Activated T-cell treated with anti-CD3 and anti-CD28 coated beads, Interleukin-2, amount 50 U/mL, for 4 hours (primary cell): ENCODE results near the gene GDF2. TPM values are rescaled to one million over a fixed set of nuclear protein-coding genes. Genes with fewer than 3 reads are reported as not detected.

Experiments
- ATAC-seq, 2 donors: fragments of 200-7000 bp; cut with Tn5 transposase; one replicate each; pipeline ENCODE4 v1.10.0; 2021
- DNase-seq: peaks from one replicate; pipeline ENCODE4 v3.0.0-alpha.2; 2020
- H3K27me3 Mint-ChIP-seq: one replicate; pipeline ENCODE4 v1.8.0; 2021; ENCODE audit warnings: low read depth, mixed read lengths
- H3K36me3 Mint-ChIP-seq: one replicate; pipeline ENCODE4 v1.8.0; 2022; ENCODE audit warnings: mixed read lengths; ENCODE audit not compliant: insufficient read depth
- H3K4me1 Mint-ChIP-seq: one replicate; pipeline ENCODE4 v1.8.0; 2021; ENCODE audit warnings: low read depth, mixed read lengths
- H3K4me3 Mint-ChIP-seq: one replicate; pipeline ENCODE4 v1.8.0; 2021; ENCODE audit warnings: mild to moderate bottlenecking, moderate library complexity, mixed read lengths
- H3K9me3 Mint-ChIP-seq: one replicate; pipeline ENCODE4 v1.8.0; 2021; ENCODE audit warnings: mixed read lengths
- total RNA-seq, 3 donors: library from RNA; stranded (reverse); gene quantifications; one replicate each; pipeline ENCODE4 v1.2.1, GENCODE V29; 2021

Gene GDF2
- total RNA-seq, 3 donors from 2014 or later = not detected

DNA sequence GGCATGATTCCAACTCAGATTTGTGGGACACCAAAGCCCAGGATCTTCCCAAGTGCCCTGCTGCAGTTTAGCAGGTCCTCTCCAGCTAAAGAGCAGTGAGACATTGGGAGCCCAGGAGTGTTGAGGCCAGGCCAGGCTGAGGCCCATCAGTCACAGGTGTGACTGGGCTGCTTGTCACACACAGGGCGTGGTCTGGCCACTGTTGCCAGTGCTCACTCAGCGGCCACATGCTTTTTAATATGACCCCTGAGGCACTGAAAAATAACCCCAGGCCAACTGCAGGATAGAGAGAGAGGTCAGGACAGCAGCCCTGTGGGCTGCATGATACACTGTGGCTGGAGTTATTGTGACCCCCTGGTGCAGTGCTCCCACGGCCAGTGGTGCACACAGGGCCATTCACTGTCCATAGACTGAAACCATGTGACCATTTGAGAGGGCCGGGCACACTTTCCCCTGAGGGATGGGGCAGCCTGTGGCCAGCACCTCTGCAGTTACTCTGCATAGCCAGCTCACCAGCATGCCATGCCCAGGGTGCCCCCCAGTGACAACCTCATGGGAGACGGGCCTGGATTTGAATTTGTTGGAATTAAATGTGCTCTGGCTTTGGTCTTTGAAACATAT, 4.2 kb downstream of the GDF2 start:
- Mint-ChIP-seq H3K4me1 (no peaks in the 10 kb centered on the region), H3K9me3 (no peaks in the 10 kb centered on the region), H3K27me3 (peaks cover 10% of the 10 kb centered on the region), H3K36me3 (no peaks in the 10 kb centered on the region), H3K4me3 (no peak overlapping the region)
- no peak for DNase-seq
- ATAC-seq = no peak

GRCh38 chr10:47326927-47327330, 4.7 kb downstream of the GDF2 start:
- no peak overlapping the region for H3K4me3 Mint-ChIP-seq

DNA sequence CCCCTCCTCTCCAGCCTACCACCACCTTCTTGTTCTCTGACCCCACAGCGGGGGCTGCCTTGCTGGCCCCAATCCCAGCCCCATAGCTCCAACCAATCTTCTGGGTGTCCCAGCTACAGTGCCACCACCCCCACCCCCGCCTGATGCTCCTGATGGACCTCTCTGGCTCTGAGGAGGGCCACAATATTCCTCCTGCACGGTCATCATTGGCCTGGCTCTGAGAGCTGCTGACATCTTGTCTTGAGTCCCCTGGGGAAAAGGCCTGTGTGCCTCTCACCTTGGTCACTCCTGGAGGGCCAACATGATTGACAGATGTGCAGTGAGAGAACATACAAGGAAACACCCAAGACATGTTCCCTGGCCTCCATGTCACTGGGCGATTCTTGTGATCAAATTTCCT, 7.6 kb downstream of the GDF2 start:
- no peak overlapping the region for H3K4me3 Mint-ChIP-seq
- ATAC-seq (no peak), DNase-seq (no peak)
- H3K9me3 Mint-ChIP-seq = no peaks in the 10 kb centered on the region
- H3K4me1 Mint-ChIP-seq = no peaks in the 10 kb centered on the region
- no peaks in the 10 kb centered on the region for H3K36me3 Mint-ChIP-seq
- H3K27me3 Mint-ChIP-seq = peaks cover 3% of the 10 kb centered on the region

More at GRCh38 chr10:47326927-47327330, 4.7 kb downstream of the GDF2 start:
- Mint-ChIP-seq H3K27me3 (peaks cover 10% of the 10 kb centered on the region), H3K9me3 (no peaks in the 10 kb centered on the region), H3K4me1 (no peaks in the 10 kb centered on the region), H3K36me3 (no peaks in the 10 kb centered on the region)
- DNase-seq (no peak), ATAC-seq (no peak)

DNA sequence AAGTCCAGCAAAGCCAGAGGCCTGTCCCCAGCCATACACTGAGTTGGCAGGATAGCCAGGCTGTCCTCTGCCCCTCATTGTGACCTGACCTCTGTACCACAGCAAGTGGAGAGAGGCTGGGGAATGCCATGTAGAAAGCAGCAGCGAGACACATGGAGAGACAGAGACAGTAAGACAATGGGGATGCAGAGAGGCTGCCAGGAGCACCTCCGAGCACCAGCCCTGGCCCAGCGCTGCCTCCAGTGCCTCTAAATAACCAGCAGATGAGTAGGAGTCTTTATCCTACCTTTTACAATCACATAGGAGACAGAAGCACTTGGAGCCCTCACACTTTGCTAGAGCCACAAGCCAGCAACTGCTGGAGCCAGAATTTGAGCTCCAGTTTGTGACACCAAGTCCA, 8.1 kb downstream of the GDF2 start:
- no peaks in the 10 kb centered on the region for H3K36me3 Mint-ChIP-seq
- H3K27me3 Mint-ChIP-seq = peaks cover under 1% of the 10 kb centered on the region

DNA sequence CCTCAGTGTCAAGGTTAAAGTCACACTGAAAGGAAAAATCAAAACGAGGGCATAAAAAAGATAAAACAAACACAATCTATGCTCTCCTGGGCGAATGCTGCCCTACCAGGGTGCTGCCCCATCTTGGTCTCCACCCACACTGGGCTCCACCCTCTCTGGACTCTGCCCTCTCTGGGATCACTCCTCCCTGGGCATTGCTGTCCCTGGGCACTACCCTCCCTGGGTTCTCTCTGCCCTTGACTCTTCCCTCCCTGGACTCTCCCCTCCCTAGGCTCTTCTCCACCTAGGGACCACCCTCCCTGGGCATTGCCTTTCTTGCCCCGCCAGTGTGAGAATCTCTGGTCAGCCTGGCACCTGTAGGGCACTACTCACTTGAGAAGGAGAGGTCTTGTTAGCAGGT, 8.6 kb downstream of the GDF2 start:
- Mint-ChIP-seq H3K4me1 (no peaks in the 10 kb centered on the region), H3K4me3 (no peak overlapping the region), H3K36me3 (no peaks in the 10 kb centered on the region), H3K27me3 (peaks cover 5% of the 10 kb centered on the region), H3K9me3 (no peaks in the 10 kb centered on the region)
- ATAC-seq = no peak
- DNase-seq = no peak

More for the DNA sequence above, 8.1 kb downstream of the GDF2 start:
- no peak for ATAC-seq
- H3K4me1 Mint-ChIP-seq = no peaks in the 10 kb centered on the region
- H3K4me3 Mint-ChIP-seq = no peak overlapping the region
- H3K9me3 Mint-ChIP-seq = no peaks in the 10 kb centered on the region
- no peak for DNase-seq

GRCh38 chr10:47331491-47331890, 9.2 kb downstream of the GDF2 start:
- H3K4me1 Mint-ChIP-seq = no peaks in the 10 kb centered on the region
- H3K9me3 Mint-ChIP-seq = no peaks in the 10 kb centered on the region
- no peak for ATAC-seq
- no peak overlapping the region for H3K4me3 Mint-ChIP-seq
- peaks cover 6% of the 10 kb centered on the region for H3K27me3 Mint-ChIP-seq
- no peaks in the 10 kb centered on the region for H3K36me3 Mint-ChIP-seq
- no peak for DNase-seq

DNA sequence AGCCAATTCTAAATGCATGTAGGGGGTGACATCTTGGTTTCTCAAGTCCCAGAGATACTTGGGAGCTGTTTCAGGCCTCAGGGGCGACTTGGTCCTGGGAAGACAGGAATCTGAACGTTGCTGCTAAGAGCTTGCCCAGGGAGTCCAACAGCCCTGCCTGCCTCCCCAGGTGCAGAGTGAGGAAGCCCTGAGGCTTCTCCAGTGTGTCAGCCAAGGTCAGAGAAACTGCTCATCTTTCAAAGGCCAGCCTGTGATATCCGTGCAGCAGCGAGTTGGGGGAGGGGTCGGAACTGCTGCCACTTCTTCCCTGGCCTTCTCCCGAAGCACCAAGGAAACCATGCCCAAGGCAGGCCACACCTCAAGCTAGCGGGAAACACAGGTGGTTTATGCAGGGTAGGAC, 9.7 kb downstream of the GDF2 start:
- H3K4me3 Mint-ChIP-seq = no peak overlapping the region
- no peak for DNase-seq
- no peaks in the 10 kb centered on the region for H3K36me3 Mint-ChIP-seq
- peaks cover 6% of the 10 kb centered on the region for H3K27me3 Mint-ChIP-seq
- H3K9me3 Mint-ChIP-seq = no peaks in the 10 kb centered on the region
- no peak for ATAC-seq
- H3K4me1 Mint-ChIP-seq = no peaks in the 10 kb centered on the region

- Mint-ChIP-seq H3K9me3 (no peaks in the 10 kb centered on the region), H3K27me3 (peaks cover 6% of the 10 kb centered on the region), H3K36me3 (no peaks in the 10 kb centered on the region), H3K4me3 (no peak overlapping the region), H3K4me1 (no peaks in the 10 kb centered on the region)
- ATAC-seq (no peak), DNase-seq (no peak)
These were observed 10.1 kb downstream of the GDF2 start for GRCh38 chr10:47332371-47332770.

DNA sequence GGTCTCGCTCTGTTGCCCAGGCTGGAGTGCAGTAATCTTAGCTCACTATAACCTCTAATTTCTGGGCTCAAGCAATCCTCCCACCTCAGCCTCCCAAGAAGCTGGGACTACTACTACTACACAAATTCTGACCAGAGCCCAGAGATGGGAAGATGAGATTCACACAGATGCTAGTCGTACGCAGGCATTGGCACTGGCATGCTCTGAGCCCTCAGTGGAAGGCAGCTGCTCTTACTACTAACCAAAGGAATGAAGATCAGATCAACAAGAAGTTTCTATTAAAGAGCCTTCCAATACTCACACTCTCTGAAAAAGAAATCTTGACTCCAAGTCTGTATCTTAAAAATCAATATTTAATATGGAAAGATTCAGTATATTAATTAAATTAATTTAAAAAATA, 10.7 kb downstream of the GDF2 start:
- Mint-ChIP-seq H3K9me3 (no peaks in the 10 kb centered on the region), H3K4me1 (no peaks in the 10 kb centered on the region), H3K36me3 (no peaks in the 10 kb centered on the region), H3K27me3 (peaks cover 6% of the 10 kb centered on the region), H3K4me3 (no peak overlapping the region)
- ATAC-seq (no peak), DNase-seq (no peak)

- Mint-ChIP-seq H3K36me3 (no peaks in the 10 kb centered on the region), H3K4me1 (no peaks in the 10 kb centered on the region), H3K27me3 (peaks cover 6% of the 10 kb centered on the region), H3K9me3 (no peaks in the 10 kb centered on the region), H3K4me3 (no peak overlapping the region)
- no peak for DNase-seq
- ATAC-seq = no peak
These were observed 11.3 kb downstream of the GDF2 start for GRCh38 chr10:47333532-47333931.

GRCh38 chr10:47334466-47335295, 12.4 kb downstream of the GDF2 start:
- H3K4me3 Mint-ChIP-seq = no peak overlapping the region
- H3K9me3 Mint-ChIP-seq = no peaks in the 10 kb centered on the region
- no peaks in the 10 kb centered on the region for H3K4me1 Mint-ChIP-seq
- H3K27me3 Mint-ChIP-seq = peaks cover 6% of the 10 kb centered on the region
- no peak for DNase-seq
- H3K36me3 Mint-ChIP-seq = no peaks in the 10 kb centered on the region
- ATAC-seq = no peak

DNA sequence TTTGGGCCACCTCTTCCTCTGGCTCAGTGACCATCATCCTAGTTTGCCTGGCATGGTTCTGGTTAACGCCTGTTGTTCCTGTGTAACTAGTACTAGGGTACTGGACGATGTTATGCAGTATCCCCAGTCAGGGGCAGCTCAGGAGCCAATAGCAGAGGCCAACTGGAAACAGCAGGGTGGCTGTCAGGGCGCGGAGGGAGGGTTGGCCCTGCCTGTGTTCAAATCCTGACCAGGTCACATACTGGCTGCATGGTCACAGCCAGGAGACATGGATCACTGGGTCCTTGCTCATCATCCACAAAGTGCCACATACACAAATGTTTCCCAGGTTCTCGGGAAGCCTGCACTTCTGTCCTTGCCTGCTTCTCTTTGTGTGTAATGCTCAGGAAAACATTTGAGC, 13.7 kb downstream of the GDF2 start:
- no peak for ATAC-seq
- Mint-ChIP-seq H3K4me1 (no peaks in the 10 kb centered on the region), H3K4me3 (no peak overlapping the region), H3K9me3 (no peaks in the 10 kb centered on the region), H3K27me3 (peaks cover 11% of the 10 kb centered on the region), H3K36me3 (no peaks in the 10 kb centered on the region)
- no peak for DNase-seq

- no peaks in the 10 kb centered on the region for H3K9me3 Mint-ChIP-seq
- no peaks in the 10 kb centered on the region for H3K36me3 Mint-ChIP-seq
- no peak overlapping the region for H3K4me3 Mint-ChIP-seq
- no peak for DNase-seq
- no peaks in the 10 kb centered on the region for H3K4me1 Mint-ChIP-seq
- peaks cover 11% of the 10 kb centered on the region for H3K27me3 Mint-ChIP-seq
- ATAC-seq = no peak
These were observed 14.3 kb downstream of the GDF2 start for GRCh38 chr10:47336387-47337134.

DNA sequence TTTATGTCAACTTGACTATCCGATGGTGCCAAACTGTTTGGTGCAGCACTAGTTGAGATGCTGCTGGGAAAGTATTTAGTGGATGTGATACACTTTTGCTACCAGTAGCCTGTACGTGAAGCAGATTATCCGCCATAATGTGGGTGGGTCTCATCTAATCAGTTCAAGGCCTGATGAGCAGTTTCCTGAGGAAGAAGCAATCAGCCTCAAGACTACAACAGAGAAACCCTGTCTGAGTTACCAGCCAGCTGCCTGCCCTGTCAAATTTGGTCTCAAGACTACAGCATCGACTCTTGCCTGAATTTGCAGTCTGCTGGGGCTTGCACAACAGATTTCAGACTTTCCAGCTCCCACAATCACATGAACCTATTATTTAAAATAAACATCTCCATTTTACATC, 15.1 kb downstream of the GDF2 start:
- Mint-ChIP-seq H3K4me1 (no peaks in the 10 kb centered on the region), H3K9me3 (no peaks in the 10 kb centered on the region), H3K36me3 (no peaks in the 10 kb centered on the region), H3K27me3 (peaks cover 11% of the 10 kb centered on the region), H3K4me3 (no peak overlapping the region)
- ATAC-seq = no peak
- no peak for DNase-seq
